GM12878 (cell line): ENCODE measurements around the gene DCAF11. TPM values are rescaled to one million over a fixed set of nuclear protein-coding genes. Genes with fewer than 3 reads are reported as not detected.
A peak's percentile ranks its signal among the peaks of the same experiment; 100 is the strongest.

Experiments
- ASH2L ChIP-seq: fragments of 300-600, 200-600 bp; sonication (generic); IDR thresholded peaks from 2 replicates; pipeline ENCODE4 v1.6.1; 2017; ENCODE audit warnings: low read depth, mild to moderate bottlenecking, borderline replicate concordance
- BCL11A ChIP-seq: IDR thresholded peaks from 2 replicates; pipeline ENCODE4 v1.6.1; 2011; ENCODE audit warnings: low read depth, low read length
- CREB1 ChIP-seq: IDR thresholded peaks from 2 replicates; pipeline ENCODE4 v1.6.1; 2012; ENCODE audit warnings: low read depth, mild to moderate bottlenecking, inconsistent platforms
- CREM ChIP-seq: IDR thresholded peaks from 2 replicates; pipeline ENCODE4 v1.6.1; 2014; ENCODE audit warnings: antibody characterized with exemption, low read depth
- EP300 ChIP-seq, 2 experiments: fragments of 150-350 bp in 1 of 2; IDR thresholded peaks; 2 replicates each; pipeline ENCODE4 v1.6.1; 2011 to 2012; ENCODE audit warnings: low read depth in 2 of 2, low read length in 2 of 2, borderline replicate concordance in 1 of 2, improper control_type of control experiment in 1 of 2, inconsistent platforms in 1 of 2; ENCODE audit not compliant: control insufficient read depth in 1 of 2
- NFYB ChIP-seq: IDR thresholded peaks from 2 replicates; pipeline ENCODE4 v1.6.1; 2011; ENCODE audit warnings: low read depth, mild to moderate bottlenecking, low read length, improper control_type of control experiment, moderate library complexity; ENCODE audit not compliant: insufficient read depth
- PAX5 ChIP-seq: IDR thresholded peaks from 2 replicates; pipeline ENCODE4 v1.6.1; 2011; ENCODE audit warnings: low read depth, low read length, borderline replicate concordance
- STAT3 ChIP-seq: IDR thresholded peaks from 2 replicates; pipeline ENCODE4 v1.6.1; 2011; ENCODE audit warnings: low read depth, low read length, improper control_type of control experiment
- TAF1 ChIP-seq: IDR thresholded peaks from 2 replicates; pipeline ENCODE4 v1.6.1; 2011; ENCODE audit warnings: mild to moderate bottlenecking, low read depth, low read length, borderline replicate concordance
- polyA plus RNA-seq, 11 experiments: library from polyadenylated mRNA; depleted of rRNA in 4 of 11; unstranded in 6 of 11; stranded (reverse) in 5 of 11; fragments of >200 nt; fragmentation: Nextera tagmentation in 4 of 11; fragmentation: Illumina TruSeq in 1 of 11; extraction: Ambion mirVana in 4 of 11; extraction: Trizol in 1 of 11; gene quantifications; 1 replicate in 1 of 11; 2 replicates in 10 of 11; pipeline versions ENCODE4 v1.2.1 to v1.2.3, GENCODE V29; 2011 to 2016; ENCODE audit warnings: inconsistent platforms in 2 of 11, missing spikeins in 2 of 11, low read depth in 1 of 11
- total RNA-seq, 4 experiments: library from RNA; depleted of rRNA in 3 of 4; stranded (reverse); fragments of >200 nt in 3 of 4; fragmentation: Illumina TruSeq in 1 of 4; extraction: Trizol in 1 of 4; gene quantifications; 2 replicates each; pipeline versions ENCODE4 v1.2.1 to v1.2.3, GENCODE V29; 2013 to 2021
- TF ChIP-seq, protein P1 (sequence below): IDR thresholded peaks from 2 replicates; pipeline ENCODE4 v1.6.1; 2012; ENCODE audit warnings: improper control_type of control experiment, low read depth, low read length; ENCODE audit not compliant: insufficient replicate concordance
- TF ChIP-seq, protein P2 (sequence below): IDR thresholded peaks from 2 replicates; pipeline ENCODE4 v1.6.1; 2011; ENCODE audit warnings: mild to moderate bottlenecking, low read depth, low read length, moderate library complexity; ENCODE audit not compliant: insufficient replicate concordance
- TF ChIP-seq, protein P3 (sequence below): fragments of 450-650 bp; formaldehyde crosslinking; IDR thresholded peaks from 2 replicates; pipeline ENCODE4 v1.4.0; 2022; ENCODE audit warnings: mild to moderate bottlenecking, moderate library complexity
- TF ChIP-seq, protein P4 (sequence below): fragments of 450-650 bp; formaldehyde crosslinking; IDR thresholded peaks from 2 replicates; pipeline ENCODE4 v1.4.0; 2020; ENCODE audit warnings: mild to moderate bottlenecking, moderate library complexity

The DCAF11 gene
- total and polyA plus RNA-seq, 10 of the 15 experiments (the other 5 are each of a cell fraction or from before 2014, with no cell fraction given): 13.4 to 91.2 (median 68.7) TPM

DNA sequence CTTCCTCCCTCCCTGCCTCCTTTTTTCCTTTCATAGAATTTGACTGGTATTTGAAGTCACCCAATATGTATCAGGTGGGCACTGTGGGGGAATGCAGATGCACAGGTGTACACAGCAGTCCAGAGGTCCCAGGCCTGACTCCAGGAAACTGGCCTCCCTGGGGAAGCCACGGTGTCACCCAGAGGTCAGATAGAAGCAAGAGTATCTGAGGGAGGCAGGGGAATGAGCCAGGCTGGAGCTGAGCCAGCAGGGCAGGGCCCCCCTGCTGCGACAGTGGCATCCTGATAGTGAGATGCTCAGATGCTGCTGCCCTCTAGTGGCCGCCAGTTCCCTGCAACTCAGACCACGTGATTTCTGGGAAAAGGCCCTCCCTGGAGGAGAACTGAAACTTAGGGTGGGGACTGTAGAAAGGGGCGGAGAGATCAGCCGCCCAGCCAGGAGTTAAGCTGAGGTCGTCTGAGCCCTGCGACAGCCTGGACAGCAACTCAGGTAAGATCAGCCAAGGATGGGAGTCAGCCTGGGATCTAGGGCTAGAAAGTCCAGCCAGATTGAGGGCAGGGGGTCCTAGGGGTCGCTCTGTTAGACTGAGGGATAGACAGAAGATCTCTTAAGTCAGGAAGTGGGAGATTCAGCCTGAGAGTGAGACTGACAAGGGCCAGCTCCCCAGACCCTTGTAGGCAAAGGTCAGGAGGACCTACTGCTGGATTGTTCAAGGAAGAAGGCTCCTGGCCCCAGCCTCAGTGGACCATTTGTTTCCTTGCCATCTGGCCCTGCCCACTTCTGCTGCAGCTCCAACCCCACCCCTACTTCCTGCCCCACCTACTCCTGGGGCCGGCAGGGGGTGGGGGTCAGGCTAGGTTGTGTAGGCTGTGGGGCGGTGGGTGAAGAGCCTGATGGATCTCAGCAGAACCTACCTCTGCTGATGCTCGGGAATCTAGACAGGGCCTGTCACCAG, 46.5 kb downstream of the DCAF11 start, which contains the start of gene IRF9 (continued):
- TF ChIP-seq, protein P1, sequence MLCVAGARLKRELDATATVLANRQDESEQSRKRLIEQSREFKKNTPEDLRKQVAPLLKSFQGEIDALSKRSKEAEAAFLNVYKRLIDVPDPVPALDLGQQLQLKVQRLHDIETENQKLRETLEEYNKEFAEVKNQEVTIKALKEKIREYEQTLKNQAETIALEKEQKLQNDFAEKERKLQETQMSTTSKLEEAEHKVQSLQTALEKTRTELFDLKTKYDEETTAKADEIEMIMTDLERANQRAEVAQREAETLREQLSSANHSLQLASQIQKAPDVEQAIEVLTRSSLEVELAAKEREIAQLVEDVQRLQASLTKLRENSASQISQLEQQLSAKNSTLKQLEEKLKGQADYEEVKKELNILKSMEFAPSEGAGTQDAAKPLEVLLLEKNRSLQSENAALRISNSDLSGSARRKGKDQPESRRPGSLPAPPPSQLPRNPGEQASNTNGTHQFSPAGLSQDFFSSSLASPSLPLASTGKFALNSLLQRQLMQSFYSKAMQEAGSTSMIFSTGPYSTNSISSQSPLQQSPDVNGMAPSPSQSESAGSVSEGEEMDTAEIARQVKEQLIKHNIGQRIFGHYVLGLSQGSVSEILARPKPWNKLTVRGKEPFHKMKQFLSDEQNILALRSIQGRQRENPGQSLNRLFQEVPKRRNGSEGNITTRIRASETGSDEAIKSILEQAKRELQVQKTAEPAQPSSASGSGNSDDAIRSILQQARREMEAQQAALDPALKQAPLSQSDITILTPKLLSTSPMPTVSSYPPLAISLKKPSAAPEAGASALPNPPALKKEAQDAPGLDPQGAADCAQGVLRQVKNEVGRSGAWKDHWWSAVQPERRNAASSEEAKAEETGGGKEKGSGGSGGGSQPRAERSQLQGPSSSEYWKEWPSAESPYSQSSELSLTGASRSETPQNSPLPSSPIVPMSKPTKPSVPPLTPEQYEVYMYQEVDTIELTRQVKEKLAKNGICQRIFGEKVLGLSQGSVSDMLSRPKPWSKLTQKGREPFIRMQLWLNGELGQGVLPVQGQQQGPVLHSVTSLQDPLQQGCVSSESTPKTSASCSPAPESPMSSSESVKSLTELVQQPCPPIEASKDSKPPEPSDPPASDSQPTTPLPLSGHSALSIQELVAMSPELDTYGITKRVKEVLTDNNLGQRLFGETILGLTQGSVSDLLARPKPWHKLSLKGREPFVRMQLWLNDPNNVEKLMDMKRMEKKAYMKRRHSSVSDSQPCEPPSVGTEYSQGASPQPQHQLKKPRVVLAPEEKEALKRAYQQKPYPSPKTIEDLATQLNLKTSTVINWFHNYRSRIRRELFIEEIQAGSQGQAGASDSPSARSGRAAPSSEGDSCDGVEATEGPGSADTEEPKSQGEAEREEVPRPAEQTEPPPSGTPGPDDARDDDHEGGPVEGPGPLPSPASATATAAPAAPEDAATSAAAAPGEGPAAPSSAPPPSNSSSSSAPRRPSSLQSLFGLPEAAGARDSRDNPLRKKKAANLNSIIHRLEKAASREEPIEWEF: no peak
- peak in 1 of 2 experiments; percentile 52; a peak in 1 of 4 replicates for TF ChIP-seq EP300 (IDR thresholded peaks at IDR 0.05; ENCODE audit: borderline replicate concordance in 1 of 2, control insufficient read depth in 1 of 2, low read depth in 2 of 2, low read length in 2 of 2)
- TF ChIP-seq CREB1: peak; percentile 74
- TF ChIP-seq STAT3: peak; percentile 100
- TF ChIP-seq, protein P2, sequence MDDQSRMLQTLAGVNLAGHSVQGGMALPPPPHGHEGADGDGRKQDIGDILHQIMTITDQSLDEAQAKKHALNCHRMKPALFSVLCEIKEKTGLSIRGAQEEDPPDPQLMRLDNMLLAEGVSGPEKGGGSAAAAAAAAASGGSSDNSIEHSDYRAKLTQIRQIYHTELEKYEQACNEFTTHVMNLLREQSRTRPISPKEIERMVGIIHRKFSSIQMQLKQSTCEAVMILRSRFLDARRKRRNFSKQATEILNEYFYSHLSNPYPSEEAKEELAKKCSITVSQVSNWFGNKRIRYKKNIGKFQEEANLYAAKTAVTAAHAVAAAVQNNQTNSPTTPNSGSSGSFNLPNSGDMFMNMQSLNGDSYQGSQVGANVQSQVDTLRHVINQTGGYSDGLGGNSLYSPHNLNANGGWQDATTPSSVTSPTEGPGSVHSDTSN: no peak
- peak; percentile 55; the same call in 1 of the 2 replicates for TF ChIP-seq PAX5
- TF ChIP-seq BCL11A: no peak
- 0 out of 2 replicates have a peak, but pooled peaks have one; percentile 54 for TF ChIP-seq CREM
- no peak for TF ChIP-seq NFYB
- peak; percentile 94 for TF ChIP-seq TAF1
- TF ChIP-seq, protein P3, sequence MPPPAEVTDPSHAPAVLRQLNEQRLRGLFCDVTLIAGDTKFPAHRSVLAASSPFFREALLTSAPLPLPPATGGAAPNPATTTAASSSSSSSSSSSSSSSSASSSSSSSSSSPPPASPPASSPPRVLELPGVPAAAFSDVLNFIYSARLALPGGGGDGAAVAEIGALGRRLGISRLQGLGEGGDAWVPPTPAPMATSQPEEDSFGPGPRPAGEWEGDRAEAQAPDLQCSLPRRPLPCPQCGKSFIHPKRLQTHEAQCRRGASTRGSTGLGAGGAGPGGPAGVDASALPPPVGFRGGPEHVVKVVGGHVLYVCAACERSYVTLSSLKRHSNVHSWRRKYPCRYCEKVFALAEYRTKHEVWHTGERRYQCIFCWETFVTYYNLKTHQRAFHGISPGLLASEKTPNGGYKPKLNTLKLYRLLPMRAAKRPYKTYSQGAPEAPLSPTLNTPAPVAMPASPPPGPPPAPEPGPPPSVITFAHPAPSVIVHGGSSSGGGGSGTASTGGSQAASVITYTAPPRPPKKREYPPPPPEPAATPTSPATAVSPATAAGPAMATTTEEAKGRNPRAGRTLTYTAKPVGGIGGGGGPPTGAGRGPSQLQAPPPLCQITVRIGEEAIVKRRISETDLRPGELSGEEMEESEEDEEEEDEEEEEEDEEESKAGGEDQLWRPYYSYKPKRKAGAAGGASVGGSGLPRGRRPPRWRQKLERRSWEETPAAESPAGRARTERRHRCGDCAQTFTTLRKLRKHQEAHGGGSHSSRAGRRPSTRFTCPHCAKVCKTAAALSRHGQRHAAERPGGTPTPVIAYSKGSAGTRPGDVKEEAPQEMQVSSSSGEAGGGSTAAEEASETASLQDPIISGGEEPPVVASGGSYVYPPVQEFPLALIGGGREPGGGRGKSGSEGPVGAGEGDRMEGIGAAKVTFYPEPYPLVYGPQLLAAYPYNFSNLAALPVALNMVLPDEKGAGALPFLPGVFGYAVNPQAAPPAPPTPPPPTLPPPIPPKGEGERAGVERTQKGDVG (CRISPR knock-in tag): no peak
- TF ChIP-seq ASH2L: no peak
- TF ChIP-seq, protein P4, sequence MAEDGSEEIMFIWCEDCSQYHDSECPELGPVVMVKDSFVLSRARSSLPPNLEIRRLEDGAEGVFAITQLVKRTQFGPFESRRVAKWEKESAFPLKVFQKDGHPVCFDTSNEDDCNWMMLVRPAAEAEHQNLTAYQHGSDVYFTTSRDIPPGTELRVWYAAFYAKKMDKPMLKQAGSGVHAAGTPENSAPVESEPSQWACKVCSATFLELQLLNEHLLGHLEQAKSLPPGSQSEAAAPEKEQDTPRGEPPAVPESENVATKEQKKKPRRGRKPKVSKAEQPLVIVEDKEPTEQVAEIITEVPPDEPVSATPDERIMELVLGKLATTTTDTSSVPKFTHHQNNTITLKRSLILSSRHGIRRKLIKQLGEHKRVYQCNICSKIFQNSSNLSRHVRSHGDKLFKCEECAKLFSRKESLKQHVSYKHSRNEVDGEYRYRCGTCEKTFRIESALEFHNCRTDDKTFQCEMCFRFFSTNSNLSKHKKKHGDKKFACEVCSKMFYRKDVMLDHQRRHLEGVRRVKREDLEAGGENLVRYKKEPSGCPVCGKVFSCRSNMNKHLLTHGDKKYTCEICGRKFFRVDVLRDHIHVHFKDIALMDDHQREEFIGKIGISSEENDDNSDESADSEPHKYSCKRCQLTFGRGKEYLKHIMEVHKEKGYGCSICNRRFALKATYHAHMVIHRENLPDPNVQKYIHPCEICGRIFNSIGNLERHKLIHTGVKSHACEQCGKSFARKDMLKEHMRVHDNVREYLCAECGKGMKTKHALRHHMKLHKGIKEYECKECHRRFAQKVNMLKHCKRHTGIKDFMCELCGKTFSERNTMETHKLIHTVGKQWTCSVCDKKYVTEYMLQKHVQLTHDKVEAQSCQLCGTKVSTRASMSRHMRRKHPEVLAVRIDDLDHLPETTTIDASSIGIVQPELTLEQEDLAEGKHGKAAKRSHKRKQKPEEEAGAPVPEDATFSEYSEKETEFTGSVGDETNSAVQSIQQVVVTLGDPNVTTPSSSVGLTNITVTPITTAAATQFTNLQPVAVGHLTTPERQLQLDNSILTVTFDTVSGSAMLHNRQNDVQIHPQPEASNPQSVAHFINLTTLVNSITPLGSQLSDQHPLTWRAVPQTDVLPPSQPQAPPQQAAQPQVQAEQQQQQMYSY (CRISPR knock-in tag): peak; percentile 55; the same call in 1 of the 2 replicates
